Stimulated activated CD8-positive, alpha-beta memory T cell treated with anti-CD3 and anti-CD28 coated beads, Interleukin-4, amount 100 ng/mL, for 24 hours (primary cell): ENCODE data around the gene CHMP4A.
A peak's percentile ranks its signal among the peaks of the same experiment; 100 is the strongest.
"Not testable (repeated sequence)": the region's sequence is repeated elsewhere in the genome, so short reads cannot be mapped to it uniquely, and the experiment has no call there.

ENCODE experiments used
- DNase-seq: peaks from one replicate; pipeline ENCODE4 v3.0.0-alpha.2; 2020; ENCODE audit warnings: low read depth

The CHMP4A gene

DNA sequence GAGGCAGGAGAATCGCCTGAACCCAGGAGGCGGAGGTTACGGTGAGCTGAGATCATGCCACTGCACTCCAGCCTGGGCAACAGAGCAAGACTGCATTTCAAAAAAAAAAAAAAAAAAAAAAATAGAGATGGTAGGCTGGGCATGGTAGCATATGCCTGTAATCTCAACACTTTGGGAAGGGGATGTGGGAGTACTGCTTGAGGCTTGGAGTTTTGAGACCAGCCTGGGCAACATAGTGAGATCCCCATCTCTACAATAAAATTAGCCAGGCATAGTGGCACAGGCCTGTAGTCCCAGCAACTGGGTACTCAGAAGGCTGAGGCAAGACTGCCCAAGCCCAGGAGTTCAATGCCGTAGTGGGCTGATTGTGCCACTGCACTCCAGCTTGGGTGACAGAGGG is 9.7 kb upstream of the CHMP4A start:
- not testable (repeated sequence) for DNase-seq

DNA sequence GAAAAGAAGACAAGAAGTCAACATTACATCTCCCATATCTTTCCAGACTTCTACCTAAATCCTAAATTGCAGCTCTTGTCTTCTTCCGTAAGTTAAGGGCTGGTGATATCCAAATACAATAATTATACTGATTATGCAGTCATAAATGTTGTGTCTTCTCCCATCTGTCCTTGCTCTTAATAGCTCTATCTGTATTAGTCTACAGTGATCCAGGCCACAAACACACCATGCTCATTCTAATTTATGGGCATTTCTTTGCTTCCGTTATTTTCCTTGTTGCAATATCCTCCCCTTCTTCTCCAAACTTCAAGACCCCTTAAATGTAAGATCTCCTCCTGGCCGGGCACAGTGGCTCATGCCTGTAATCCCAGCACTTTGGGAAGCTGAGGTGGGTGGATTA is 6.2 kb upstream of the CHMP4A start:
- DNase-seq = no peak

DNA sequence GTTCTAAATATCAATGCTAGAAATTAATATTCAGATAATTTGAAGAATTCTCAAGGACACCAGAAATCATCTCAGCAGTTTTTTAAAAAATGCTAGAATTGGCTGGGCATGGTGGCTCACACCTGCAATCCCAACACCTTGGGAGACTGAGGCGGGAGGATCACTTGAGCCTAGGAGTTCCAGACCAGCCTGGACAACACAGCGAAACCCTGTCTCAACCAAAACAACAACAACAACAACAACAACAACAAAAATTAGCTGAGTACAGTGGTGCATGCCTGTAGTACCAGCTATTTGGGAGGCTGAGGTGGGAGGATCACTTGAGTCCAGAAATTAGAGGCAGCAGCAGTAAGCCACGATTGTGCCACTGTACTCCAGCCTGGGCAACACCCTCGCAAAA is 5.8 kb upstream of the CHMP4A start:
- DNase-seq = no peak

DNA sequence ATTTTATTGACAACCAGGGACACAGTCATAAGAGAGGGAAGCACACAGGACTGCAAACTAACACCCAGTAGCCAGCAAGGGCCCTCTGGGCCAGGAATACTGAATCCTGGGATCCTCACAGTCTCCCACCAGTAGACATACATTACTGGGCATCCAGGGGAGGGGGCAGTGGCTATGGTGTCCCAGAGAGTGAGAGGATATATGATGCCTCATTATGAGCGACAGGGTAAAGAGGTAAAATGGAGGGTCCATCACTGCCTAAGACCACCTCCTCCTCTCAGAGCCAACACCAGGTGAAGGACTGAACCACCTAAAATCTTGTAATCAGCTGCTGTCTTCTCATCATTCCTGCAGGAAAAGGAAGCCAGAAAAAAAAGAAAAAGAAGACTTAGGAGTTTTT is 3.6 kb upstream of the CHMP4A start:
- DNase-seq = not testable (repeated sequence)

DNA sequence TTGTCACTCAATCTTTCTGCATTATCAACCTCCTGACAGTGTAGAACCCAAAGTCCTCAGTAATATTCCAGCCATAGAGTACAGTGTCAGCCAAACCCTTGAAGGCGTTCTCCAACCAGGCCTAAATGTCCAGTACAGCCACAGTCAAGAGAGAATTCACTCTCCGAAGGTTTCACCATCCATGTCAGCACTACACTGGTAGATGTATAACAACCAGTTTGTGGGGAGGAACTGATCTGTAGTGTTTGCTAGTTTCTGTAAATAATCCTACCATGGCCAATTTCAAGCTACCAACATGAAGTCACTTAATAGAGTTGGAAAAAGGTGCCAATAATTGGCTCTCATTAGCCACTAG is 3.0 kb upstream of the CHMP4A start:
- no peak for DNase-seq

DNA sequence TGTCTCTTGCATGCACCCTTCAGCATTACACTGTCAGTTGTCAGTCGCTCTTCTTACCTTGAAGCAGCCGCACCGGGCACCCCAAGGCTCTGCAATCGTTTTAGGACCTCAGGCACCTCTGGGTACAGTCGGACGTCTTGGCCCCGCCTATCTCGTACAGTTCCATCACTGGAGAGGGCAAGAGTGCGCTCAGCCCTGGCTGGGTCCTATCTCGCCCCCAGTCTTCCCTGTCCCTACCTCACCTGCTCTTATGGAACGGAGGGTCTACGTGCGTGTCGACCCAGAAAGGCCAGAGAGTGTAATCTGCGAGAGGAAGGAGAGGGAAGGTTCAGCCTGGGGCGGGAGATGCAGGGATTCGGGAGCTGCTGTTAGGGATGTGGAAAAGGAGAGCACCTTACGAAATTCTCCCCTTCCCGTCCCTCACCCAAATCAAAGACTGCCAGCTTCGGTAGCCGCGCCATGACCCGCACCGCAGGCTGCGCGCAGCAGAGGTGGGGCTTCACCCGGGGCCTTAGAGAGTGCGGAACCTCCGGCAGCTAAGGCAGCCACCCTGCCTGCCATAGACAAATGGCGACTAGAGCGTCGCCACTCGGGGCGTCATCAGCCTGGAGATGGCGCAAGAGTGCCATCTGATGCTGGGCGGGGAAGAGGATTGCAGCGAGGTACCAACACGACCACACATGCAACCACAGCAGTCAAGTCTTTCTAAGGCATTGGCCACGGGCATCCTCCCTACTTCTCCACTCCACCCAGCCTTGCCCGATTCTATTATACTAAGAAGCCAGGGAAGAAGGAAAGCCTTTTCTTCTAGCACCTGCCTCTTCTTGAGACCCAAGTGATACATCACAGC is 2.4 kb upstream of the CHMP4A start, which contains the start of gene MDP1:
Gene MDP1 (minus strand): TSS at position 572 of the 850 bp plus-strand sequence. CDS start 111 bp downstream, at position 461.
- peak; percentile 73 for DNase-seq

DNA sequence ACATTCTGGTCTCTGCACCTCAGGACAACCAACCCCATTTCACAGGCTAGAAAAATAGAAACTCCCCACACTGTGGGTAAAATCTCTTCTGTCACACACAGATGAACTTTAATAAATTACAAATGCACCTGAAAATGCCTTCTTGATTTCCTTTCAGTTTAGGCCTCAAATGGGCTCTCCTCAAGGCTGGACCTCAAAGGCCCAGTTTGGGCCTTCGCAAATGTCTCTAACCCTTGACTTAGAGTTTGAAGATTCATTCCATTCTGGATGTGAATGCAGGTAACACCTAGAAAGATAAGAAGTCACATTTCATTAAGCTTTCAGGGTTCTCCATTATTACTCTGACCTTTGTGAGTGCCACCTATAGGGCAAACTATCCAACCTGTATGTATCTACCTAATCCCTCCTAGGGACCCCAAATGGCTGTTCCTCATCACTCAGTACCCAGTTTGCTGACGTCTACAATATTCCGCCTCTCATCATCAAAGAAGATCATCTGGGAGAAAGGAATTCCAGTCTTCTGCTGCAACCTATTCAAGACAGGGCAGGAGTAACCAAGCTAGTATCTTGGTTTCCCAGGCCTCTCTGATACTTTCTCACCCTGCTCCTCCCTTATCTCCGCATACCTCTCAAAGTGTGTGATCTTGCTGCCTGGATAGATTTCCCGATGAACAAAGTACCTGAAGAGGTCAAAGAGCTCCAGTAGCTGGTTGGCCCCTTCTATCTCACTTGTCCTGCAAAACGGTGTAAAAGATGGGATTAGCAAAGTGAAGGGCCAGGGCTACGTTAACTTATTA is 776 bp upstream of the CHMP4A start:
- DNase-seq = no peak

DNA sequence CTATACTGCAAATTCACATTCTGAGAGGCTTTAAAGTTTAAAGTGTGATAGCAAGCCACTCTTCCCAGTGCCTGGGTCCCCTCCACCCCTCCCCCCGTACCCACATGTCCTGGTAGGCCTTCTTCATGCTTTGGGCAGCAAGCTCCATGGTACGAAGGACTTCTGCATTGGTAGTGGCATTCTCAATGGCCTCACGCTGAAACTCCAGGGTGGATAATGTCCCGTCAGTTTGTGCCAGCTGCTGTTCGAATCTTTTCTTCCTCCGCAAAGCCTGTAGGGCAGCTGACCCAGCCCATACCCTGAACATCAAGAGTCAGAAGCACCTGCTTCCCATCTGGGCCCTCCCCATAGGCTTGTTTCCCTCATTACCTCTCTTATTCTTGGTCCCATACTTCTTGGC is 2.0 kb downstream of the CHMP4A start:
- DNase-seq = no peak

DNA sequence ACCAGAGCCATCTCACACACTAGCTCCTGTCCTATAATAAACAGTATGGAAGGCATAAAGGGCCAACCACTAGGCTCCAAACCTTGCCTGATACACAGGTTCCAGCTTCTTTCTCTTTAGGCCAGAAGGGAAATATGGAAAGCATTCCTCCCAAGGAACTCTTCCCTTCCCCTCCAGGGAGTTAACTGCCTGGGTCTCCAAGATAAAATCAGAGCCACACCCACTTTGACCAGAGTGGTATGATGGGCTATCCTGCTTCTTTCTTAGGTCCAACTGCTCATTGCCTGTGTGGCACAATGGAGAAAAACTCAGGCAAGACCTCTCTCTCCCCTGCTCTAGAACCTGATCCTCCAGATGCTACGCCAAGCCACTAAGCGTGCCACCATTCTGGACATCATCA is 5.7 kb downstream of the CHMP4A start:
- DNase-seq = no peak

DNA sequence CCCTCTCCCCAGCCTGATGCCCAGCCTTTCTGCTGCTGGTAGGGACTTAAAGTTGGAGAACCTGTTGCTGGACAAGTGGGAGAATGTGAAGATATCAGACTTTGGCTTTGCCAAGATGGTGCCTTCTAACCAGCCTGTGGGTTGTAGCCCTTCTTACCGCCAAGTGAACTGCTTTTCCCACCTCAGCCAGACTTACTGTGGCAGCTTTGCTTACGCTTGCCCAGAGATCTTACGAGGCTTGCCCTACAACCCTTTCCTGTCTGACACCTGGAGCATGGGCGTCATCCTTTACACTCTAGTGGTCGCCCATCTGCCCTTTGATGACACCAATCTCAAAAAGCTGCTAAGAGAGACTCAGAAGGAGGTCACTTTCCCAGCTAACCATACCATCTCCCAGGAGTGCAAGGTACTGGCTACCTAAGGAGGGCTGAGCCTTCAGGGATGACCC is 6.2 kb downstream of the CHMP4A start:
- DNase-seq = no peak

DNA sequence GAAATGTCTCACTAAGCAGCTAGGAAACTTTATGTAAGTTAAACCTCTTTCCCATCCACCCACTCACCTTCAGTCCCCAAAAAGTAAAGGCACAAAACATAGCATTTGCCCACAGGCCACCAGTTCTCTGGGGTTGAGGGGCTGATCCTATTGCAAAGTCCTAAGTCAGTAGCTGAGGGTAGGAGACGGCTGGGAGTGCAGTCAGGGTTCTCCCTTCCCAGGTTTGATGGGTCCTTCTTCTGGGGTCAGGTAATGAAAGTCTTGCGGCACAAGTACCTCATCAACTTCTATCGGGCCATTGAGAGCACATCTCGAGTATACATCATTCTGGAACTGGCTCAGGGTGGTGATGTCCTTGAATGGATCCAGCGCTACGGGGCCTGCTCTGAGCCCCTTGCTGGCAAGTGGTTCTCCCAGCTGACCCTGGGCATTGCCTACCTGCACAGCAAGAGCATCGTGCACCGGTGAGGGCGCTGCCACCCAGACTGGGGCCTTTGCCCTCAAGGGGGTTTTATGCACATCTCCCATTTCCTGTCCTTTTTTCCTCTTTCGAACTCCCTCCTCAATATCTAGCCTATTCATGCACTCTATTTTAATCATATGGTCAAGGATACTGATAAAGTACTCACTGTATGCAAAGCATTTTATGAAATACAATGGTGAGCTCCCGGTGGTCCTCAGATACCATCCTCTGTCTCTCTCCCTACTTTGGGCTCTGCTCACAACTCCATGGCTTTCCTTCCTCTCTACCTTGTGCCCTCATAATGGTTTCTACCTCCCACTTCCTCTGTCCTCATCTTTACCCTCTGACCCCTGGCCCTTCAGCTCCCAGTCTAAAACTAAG is 6.8 kb downstream of the CHMP4A start:
- DNase-seq = no peak

DNA sequence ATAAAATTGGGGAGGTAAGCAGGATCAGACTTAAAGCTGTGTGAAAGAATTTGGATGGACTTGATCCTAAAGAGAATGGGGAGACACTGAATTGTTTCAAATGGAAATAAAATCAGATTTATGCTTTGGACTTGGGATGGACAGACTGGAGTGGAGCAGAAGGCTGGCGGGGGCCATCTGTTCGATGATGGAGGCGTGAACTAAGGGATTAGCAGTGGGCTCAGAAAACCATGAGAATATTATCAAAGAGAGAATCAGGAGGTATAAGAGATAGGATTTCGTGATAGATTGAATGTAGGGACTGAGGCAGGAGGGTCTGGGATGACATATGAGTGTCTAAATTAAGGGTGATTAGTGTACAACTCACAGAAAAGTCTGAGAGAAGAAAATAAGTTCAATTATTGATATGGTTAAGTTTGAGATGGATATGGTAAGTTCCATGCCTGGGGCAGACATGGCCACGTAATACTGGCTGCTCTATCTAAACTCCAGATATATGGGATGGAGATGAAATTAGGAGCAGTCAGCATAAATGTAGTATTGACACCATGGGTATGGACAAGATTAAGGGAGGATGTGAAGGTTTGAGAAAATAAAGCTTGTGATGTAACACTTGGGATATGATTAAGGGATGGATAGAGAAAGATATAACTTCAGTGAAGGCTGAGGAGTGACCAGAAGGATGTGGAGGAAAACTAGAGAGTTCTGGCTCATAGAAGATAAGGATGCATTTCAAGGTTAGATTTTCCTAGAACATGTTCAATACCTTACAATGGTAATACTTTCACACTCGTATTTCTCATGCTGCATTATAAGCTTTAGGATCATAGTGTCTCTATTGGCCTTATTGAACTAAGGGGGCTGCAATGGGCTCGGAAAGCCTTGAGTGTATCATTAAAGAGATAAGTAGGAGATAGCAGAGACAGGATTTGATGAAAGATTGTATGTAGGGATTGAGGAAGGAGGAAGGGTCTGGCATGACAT is 8.8 kb downstream of the CHMP4A start:
- DNase-seq = no peak

DNA sequence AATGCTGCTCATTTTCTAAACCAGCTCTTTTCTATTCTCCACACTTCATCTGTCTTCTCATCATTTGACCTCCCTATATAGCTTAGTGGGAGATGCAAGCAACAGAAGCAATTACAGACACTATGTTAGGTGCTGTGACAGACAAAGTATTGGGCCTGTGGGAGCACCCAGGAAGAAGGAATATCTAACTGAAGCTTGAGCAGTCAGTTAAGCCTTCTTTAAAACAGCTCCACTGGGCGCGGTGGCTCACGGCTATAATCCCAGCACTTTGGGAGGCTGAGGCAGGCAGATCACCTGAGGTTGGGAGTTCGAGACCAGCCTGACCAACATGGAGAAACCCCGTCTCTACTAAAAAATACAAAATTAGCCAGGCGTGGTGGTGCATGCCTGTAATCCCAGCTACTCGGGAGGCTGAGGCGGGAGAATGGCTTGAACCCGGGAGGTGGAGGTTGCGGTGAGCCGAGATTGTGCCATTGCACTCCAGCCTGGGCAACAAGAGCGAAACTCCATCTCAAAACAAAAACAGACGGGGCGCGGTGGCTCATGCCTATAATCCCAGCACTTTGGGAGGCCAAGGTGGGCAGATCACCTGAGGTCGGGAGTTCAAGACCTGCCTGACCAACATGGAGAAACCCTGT is 9.9 kb downstream of the CHMP4A start:
- DNase-seq = not testable (repeated sequence)

DNA sequence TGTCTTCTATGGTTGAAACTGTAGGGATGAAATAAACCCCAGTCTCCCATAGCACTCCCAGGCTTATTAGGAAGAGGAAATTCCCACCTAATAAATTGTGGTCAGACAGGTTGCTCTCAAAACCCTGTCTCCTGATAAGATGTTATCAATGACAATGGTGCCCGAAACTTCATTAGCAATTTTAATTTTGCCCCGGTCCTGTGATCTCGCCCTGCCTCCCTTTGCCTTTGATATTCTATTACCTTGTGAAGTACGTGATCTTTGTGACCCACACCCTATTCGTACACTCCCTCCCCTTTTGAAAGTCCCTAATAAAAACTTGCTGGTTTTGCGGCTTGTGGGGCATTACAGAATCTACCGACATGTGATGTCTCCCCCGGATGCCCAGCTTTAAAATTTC is 10.8 kb downstream of the CHMP4A start:
- DNase-seq = not testable (repeated sequence)

DNA sequence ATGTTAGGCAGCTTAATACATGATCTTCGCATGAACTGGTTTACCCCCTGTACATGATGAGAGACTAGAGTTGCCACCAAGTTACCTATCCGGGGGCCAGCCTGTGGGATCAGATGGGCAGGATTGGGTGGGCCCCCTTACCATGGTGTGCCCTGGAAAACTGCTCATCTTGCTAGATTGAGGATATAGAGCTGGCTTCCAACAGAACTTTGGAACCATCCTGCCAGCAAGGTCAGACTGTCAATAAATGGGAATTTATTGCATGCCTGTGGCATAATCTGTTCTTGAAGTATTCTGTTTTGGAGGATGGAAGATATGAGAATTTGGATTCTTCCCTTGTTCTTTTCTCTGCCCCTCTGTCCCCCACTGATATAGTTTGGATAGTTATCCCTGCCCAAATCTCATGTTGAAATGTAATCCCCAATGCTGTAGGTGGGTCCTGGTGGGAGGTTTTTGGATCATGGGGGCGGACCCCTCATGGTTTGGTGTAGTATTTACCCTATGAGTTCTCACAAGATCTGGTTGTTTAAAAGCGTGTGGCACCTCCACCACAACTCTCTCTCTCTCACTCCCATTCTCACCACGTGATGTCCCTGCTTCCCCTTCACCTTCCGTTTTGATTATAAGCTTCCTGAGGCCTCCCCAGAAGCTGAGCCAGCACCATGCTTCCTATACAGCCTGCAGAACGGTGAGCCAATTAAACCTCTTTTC is 14.3 kb downstream of the CHMP4A start:
- no peak for DNase-seq

DNA sequence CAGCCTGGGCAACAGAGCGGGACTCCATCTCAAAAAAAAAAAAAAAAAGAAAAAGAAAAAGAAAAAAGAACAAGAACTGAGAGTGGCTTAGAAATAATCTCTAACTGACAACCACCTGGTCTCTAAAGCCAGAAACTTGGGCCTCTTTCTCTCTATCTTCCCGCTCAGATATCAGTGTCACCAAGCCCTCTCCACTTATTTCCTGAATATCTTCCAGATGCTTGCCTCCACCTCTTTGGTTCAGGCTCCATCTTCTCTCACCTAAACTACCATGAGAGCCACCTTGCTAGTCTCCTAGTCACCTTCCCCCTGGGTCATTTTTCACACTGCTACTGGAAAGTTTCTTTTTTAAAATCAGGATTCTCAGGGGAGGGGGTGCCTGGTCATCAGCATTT is 16.2 kb downstream of the CHMP4A start:
- no peak for DNase-seq

DNA sequence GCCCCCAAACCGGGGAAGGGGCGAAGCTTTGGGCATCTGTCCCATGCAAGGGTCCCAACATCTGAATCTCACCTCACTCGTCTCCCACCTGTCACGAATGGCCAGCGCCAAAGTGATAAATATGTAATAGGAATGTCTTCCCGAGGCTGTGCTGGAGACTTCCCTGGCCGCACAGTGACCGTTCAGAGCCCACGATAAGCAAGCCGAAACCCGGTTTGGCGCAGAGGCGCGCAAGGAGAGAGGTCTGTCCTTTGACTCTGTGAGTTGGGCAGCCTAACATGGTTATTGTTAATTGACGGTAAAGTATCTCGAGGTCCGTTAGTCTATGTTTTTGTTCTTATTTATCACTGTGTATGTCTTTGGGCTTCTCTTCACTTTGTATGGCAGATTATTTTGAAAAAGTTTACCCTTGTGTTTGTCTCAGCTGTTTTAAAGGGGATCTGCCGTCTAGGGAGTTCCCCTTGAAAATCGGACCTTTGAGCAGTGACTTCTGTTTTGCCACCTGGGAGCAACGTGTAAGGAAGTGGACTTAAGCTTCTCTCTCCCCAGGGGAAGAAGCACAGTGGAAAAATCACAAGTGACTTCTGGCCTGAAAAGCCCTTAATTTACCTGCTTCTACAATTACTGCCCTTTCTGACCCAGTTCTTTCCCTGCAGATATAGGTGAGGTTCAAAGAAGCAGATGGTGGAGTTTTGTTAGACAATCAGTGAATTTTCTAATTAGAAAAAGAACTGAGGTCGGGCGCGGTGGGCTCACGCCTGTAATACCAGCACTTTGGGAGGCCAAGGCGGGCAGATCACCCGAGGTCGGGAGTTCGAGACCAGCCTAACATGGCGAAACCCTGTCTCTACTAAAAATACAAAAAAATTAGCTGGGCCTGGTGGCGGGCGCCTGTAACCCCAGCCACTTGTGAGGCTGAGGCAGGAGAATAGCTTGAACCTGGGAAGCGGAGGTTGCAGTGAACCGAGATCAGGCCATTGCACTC is 16.9 kb downstream of the CHMP4A start:
- no peak for DNase-seq

DNA sequence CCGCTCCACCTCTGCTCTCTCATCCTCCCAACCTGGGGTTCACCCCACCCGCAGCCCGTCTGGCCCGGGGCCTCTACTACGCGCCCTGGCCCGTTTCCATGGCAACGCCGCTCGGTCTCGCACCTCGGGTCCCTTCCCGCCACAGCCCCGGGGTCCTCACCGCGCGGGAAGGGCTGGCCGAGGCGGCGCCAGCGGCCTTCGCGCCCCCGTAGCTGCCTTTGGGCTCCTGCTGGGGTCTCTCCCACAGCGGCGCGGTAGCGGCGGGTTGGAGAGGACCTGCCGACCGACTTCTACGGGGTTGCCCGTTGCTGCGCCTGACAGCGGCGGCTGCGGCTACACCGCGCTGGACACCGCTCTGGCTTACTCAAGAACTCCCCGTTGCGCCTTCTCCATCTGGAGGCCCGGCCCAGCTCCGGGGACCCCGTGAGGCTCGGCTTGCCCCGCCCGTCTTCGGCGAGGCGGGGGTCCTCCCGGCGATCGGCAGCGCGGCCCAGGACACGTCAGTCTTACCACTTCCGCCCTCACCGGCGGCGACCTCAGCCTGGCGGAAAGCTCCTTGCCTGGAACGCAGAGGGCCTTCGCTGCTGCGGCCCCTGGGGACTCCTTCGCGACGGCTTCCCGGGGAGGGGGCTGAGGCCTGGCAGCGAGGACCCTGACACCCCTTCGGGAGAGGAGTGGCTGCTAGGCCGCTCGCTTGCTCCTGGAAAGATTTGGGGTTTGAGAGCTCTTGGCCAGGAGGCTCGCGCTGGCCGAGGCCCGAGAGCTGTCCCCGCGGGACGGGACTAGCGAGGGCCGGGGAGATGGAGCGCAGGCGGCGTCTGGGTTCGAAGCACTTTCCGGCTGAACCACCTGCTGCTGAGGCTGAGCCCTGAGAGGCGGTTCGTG is 17.9 kb downstream of the CHMP4A start, which contains the start of gene TM9SF1:
Gene TM9SF1 (minus strand): TSS at position 256 of the 885 bp plus-strand sequence. CDS start 422 bp downstream, outside the sequence.
- DNase-seq = peak; percentile 79
